Cardiac septum (tissue), 1 donor: ENCODE results near the gene DSCAML1. TPM values are rescaled to one million over a fixed set of nuclear protein-coding genes. Genes with fewer than 3 reads are reported as not detected.

Source experiments
- DNase-seq: peaks from one replicate; pipeline ENCODE4 v3.0.0-alpha.2; 2020; ENCODE audit warnings: low spot score
- intact Hi-C: fragments of 100-400 bp; cut with DNase I; formaldehyde crosslinking; loops from one replicate; pipeline ENCODE4 v1.14.0; 2022
- total RNA-seq: library from RNA; stranded (reverse); fragmentation: NEBNext Ultra II Directional; extraction: Animal tissue kit (Norgen Biotek cat#: 25700); gene quantifications from one replicate; pipeline ENCODE4 v1.2.1, GENCODE V29; 2021
- donor health status: DM: no; HTN: no; CAD: no.

The DSCAML1 gene
- total RNA-seq, 1 donor from 2014 or later, result 1.2 TPM

- DNase-seq, result no peak
- intact Hi-C loops, result loop anchor here (2.0 to 10.0 kb wide), 3 partner anchors 173 to 380 kb away; no protein-coding TSS in a partner anchor
Measured at GRCh38 chr11:117807482-117808327, 10.7 kb upstream of the DSCAML1 start.

DNA sequence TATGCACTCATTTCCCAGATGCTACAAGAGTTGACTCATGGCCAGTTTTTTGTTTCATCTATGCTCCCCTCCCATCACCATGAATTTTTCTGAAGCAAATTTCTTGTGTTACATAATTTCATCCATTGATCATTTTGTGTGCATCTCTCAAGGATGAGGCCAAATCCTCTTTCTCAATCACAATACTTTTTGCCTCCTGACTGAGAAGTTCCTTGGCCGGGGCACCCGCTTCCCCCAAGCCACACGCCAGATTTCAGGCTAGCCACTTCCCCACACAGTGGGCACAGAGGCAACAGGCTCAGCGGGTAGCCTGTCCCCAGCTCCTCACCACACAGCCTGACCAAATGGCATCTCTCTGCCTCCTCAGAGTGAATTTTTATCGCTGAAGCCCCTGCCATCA, 9.8 kb upstream of the DSCAML1 start:
- intact Hi-C loops, result loop anchor here (5.0 to 10.0 kb wide), 2 partner anchors 172 to 380 kb away; no protein-coding TSS in a partner anchor
- no peak for DNase-seq

GRCh38 chr11:117805045-117805444, 8.0 kb upstream of the DSCAML1 start:
- intact Hi-C loops, result loop anchor here (5.0 to 10.0 kb wide), 2 partner anchors 170 to 378 kb away; no protein-coding TSS in a partner anchor
- no peak for DNase-seq

DNA sequence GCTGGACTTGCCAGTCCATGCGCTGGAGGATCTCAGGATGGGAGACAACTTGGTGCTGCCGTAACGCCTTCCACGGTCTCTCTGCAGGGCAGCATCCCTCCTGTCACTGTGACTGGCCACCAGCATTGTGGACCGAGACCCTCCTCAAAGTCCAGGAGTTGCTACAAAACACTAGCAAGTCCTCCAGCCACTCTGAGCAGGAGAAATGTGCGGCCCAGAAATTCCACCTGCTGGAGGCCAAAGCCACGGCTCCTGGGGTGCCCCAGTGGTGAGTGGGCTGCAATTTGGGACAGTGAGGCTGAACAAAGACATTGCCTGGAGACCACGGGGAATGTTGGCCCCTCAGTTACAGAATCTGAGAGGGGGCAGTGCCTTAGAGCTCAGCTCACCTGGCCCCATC, 6.9 kb upstream of the DSCAML1 start:
- intact Hi-C loops, result loop anchor here (10.0 kb wide), 1 partner anchor 169 kb away; no protein-coding TSS in a partner anchor
- DNase-seq, result no peak

- no peak for DNase-seq
- intact Hi-C loops, result loop anchor here (10.0 kb wide), 1 partner anchor 165 kb away; no protein-coding TSS in a partner anchor
Measured at GRCh38 chr11:117799634-117800033, 2.6 kb upstream of the DSCAML1 start.

GRCh38 chr11:117796456-117796871, 552 bp downstream of the DSCAML1 start:
- no peak for DNase-seq
- intact Hi-C loops, result no loop called here

DNA sequence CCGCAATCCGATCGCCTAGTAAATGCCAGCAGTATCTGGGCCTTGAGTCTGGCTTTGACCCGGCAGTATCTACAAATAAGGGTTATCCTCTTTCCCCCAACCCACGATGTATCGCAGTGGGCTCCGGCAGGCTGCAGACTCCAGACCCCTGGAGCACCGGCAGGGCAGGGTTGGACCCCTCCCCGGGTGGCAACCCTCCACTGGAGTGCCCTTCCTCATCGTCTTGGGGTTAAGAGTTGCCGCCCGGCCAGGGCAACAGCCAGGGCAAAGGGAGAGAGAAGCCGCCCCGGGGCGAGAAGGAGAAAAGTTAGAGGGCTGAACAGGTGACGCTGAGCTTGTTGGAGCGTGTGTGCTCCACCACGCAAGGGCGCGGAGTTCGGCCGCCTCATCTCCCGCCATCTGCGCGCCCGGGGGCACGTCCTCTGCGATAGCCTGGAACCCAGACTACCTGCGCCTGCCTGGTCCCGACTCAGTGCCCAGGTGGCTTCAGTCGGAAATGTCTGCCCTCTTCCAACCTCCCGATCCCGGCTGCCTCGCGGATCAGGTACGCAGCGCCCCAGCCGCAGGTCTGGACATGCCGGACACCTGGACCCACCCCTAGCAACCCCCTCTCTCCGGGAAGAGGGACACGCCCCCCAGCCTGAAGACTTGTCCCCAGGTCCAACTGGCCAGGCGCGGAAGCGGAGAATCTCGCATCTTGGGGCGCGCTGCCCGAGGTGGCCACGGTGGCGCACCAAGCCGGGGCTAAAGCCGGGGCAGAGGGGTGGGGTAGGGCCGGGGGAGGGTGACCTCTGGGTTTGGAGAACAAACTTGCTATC, 1.2 kb downstream of the DSCAML1 start:
- DNase-seq, result no peak
- intact Hi-C loops, result no loop called here

DNA sequence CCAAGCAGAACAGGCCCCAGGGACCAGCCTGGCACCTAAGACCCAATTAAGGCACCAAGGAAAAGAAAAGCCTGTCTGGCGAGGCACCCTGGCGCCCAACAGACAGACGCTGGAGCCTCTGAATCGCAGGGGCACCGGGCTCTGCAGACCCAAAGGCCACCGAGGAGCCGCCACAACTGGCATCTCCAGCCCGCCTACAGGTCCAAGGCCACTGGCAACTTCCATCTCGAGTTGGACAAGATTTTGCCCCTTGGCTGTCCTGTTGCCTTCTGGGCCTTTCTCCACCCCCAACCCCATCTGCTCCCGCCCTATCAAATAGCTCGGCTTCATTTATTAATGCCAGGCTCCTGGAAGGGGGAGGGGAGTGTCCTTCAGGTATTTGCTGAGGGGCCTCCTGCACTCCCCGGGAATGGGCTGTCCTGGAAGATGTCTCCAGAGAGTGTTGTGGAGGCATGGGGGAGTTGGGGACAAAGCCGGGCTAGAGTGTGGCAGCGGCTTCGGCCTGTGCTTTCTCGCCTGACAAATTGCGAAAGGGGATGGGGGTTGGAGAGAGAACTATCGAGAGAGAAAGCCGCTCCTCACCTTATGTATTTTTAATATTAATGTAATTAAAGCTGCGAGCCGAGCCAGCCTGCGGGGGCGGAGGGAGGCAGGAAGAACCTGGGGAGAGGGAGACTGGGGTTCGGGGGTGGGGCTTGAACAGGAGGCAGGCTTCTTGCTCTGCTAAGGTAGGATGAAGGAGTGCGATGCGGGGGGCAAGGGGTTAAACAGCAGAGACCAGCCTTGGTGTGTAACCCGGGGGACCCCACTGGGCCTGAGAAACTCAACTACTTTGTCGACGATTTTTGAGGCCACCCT, 2.0 kb downstream of the DSCAML1 start:
- intact Hi-C loops, result no loop called here
- no peak for DNase-seq

- no peak for DNase-seq
- intact Hi-C loops, result no loop called here
Measured at GRCh38 chr11:117794135-117794534, 2.9 kb downstream of the DSCAML1 start.

DNA sequence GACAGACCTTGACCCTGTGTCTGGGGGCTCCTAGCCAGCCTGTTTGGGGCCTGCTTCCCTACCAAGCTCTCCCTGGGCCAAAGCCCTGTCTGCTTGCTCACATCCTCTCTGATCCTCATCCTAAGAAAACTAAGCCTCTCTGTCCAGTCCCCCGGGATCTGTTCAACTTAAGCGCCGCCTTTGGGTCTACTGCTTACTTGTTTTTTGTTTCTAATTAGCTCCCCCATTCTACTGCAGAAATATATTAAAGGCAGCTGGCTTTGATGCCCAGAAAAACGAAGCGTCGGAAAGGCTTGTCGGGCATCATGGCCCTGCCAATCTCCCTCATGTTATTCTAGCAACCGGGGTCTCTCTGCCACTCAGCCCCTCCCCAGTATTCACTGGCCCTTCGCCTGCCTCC, 3.4 kb downstream of the DSCAML1 start:
- intact Hi-C loops, result no loop called here
- DNase-seq, result no peak

DNA sequence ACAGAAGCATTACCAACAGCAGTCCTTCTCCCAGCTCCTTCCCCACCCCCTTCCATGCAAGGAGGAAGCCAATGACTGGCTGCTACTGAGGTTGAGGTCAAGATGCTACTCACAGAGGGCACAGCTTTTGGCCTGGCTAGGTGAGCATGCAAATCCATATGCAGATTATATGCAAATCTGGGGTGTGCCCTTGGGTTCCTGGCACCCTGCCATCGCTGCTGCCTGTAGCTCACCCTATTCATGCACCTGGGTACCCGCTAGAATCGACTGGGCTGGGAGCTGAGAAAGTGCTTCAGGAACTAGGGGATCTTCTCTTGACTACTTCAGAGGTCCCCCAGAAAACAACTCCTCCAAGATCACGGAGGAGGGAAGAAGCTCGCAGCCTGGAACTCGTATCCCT, 4.0 kb downstream of the DSCAML1 start:
- intact Hi-C loops, result no loop called here
- no peak for DNase-seq

- intact Hi-C loops, result no loop called here
Measured at GRCh38 chr11:117792241-117792640, 4.8 kb downstream of the DSCAML1 start.

GRCh38 chr11:117790279-117790678, 6.7 kb downstream of the DSCAML1 start:
- intact Hi-C loops, result no loop called here
- DNase-seq, result no peak

More at GRCh38 chr11:117792241-117792640, 4.8 kb downstream of the DSCAML1 start:
- no peak for DNase-seq

DNA sequence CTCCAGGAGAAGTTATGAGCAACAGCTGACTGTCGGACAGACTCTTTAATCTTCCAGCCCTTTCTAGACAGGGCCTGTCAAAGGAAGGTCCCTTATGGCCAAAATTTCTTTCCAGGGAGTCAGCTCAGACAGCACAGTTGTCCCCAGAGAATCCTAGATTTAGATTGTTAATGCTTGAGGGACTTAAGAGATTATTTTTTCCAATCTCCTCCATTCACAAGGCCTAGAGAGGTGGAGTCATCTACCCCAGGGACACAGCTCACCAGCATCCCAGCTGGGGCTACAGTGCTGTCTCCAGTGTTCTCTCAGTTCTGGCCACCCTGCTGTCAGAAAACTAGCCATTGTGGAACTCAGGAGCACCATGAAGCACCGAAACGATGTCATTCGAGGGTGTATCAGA, 7.8 kb downstream of the DSCAML1 start:
- intact Hi-C loops, result no loop called here
- no peak for DNase-seq

- DNase-seq, result no peak
- intact Hi-C loops, result no loop called here
Measured at GRCh38 chr11:117786135-117786870, 10.7 kb downstream of the DSCAML1 start.

- intact Hi-C loops, result no loop called here
- no peak for DNase-seq
Measured at GRCh38 chr11:117782101-117782500, 14.9 kb downstream of the DSCAML1 start.

DNA sequence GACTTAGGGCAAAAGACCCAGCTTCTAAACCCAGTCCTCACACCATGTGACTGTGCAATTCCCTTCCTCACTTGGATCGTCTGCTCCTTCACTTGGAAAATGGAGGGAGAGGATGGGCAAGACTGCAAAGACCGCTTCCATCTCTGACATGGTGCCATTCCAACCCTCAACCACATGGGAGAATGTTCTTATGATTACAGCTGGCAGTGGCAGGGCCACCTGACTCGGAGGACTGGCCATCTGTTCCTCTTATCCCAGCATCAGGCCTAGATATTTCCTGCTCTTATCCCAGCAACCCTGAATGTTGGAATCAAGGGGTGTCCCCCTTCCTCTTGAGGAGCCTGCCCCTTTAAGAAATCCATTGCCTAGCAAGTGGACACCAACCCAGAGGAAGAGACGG, 15.4 kb downstream of the DSCAML1 start:
- no peak for DNase-seq
- intact Hi-C loops, result no loop called here

DNA sequence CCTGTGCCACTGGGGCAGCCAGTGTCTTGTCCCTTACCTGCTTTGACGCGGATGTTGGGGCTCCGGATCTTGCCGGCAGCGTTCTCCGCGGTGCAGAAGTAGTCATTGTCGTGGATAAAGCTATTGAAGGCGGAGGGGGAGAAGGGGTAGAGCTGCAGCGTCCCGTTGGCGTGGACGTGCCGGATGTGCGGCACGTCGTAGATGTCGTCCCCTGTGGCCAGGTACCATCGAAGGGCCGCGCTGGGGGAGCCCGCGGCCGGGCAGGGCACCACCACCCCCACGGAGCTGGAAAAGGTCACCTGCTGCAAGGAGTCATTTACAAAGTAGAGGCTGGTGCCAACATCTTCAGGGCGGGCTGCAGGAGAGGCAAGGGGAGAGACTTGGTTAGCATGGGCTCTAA, 16.6 kb downstream of the DSCAML1 start:
- intact Hi-C loops, result no loop called here
- no peak for DNase-seq

GRCh38 chr11:117774553-117774952, 22.5 kb downstream of the DSCAML1 start:
- intact Hi-C loops, result no loop called here
- no peak for DNase-seq
